Duodenal mucosa (tissue), 2 donors: ENCODE measurements around the gene MAP3K3.
A peak's percentile ranks its signal among the peaks of the same experiment; 100 is the strongest.

Experiments
- H3K27ac ChIP-seq: one replicate; pipeline ENCODE4 v1.7.0; 2013; ENCODE audit warnings: low read depth, low read length
- H3K27me3 ChIP-seq, 2 donors: one replicate each; pipeline ENCODE4 v1.7.0; 2013; ENCODE audit warnings: low read length in 2 of 2, control low read depth in 1 of 2; ENCODE audit not compliant: insufficient read depth in 2 of 2, control insufficient read depth in 1 of 2
- H3K36me3 ChIP-seq, 2 donors: one replicate each; pipeline ENCODE4 v1.7.0; 2013; ENCODE audit warnings: low read length in 2 of 2, control low read depth in 1 of 2; ENCODE audit not compliant: insufficient read depth in 2 of 2, control insufficient read depth in 1 of 2
- H3K4me1 ChIP-seq, 2 donors: one replicate each; pipeline ENCODE4 v1.7.0; 2013; ENCODE audit warnings: low read length in 2 of 2, control low read depth in 1 of 2; ENCODE audit not compliant: insufficient read depth in 2 of 2, control insufficient read depth in 1 of 2
- H3K4me3 ChIP-seq, 2 donors: one replicate each; pipeline ENCODE4 v1.7.0; 2013; ENCODE audit warnings: low read length in 2 of 2, low read depth in 1 of 2
- H3K9ac ChIP-seq, 2 donors: one replicate each; pipeline ENCODE4 v1.7.0; 2013; ENCODE audit warnings: low read length in 2 of 2, low read depth in 1 of 2
- H3K9me3 ChIP-seq, 2 donors: one replicate each; pipeline ENCODE4 v1.7.0; 2013; ENCODE audit warnings: low read length in 2 of 2, control low read depth in 1 of 2; ENCODE audit not compliant: control insufficient read depth in 1 of 2

MAP3K3 gene

GRCh38 chr17:63622574-63623390 lies 565 bp downstream of the MAP3K3 start:
- H3K9me3 ChIP-seq: no peaks in the 10 kb centered on the region
- H3K4me3 ChIP-seq: peak overlapping the region; percentile 83 to 86
- H3K9ac ChIP-seq: peak overlapping the region; percentile 49 to 79
- H3K27ac ChIP-seq: peak overlapping the region; percentile 63
- peaks cover 18 to 32% of the 10 kb centered on the region in 2 donors for H3K4me1 ChIP-seq
- H3K27me3 ChIP-seq: no peaks in the 10 kb centered on the region
- H3K36me3 ChIP-seq: no peaks in the 10 kb centered on the region

GRCh38 chr17:63623786-63624530 lies 1.7 kb downstream of the MAP3K3 start:
- H3K9ac ChIP-seq: peak overlapping the region; percentile 9 to 79
- H3K4me3 ChIP-seq: peak overlapping the region; percentile 83 to 86
- H3K27ac ChIP-seq: no peak overlapping the region
- H3K27me3 ChIP-seq: no peaks in the 10 kb centered on the region
- H3K36me3 ChIP-seq: no peaks in the 10 kb centered on the region
- H3K9me3 ChIP-seq: no peaks in the 10 kb centered on the region
- H3K4me1 ChIP-seq: peaks cover 18 to 32% of the 10 kb centered on the region in 2 donors

GRCh38 chr17:63624531-63624880 lies 2.3 kb downstream of the MAP3K3 start:
- Histone ChIP-seq H3K9me3 (no peaks in the 10 kb centered on the region), H3K9ac (no peak overlapping the region)

GRCh38 chr17:63626551-63627180 lies 4.4 kb downstream of the MAP3K3 start:
- Histone ChIP-seq H3K4me1 (peaks cover 18 to 45% of the 10 kb centered on the region in 2 donors), H3K9ac (peak overlapping the region in 1 of 2 donors; percentile 38), H3K9me3 (no peaks in the 10 kb centered on the region), H3K27me3 (no peaks in the 10 kb centered on the region), H3K36me3 (no peaks in the 10 kb centered on the region), H3K4me3 (no peak overlapping the region), H3K27ac (no peak overlapping the region)

More at GRCh38 chr17:63624531-63624880, 2.3 kb downstream of the MAP3K3 start:
- Histone ChIP-seq H3K4me3 (no peak overlapping the region), H3K4me1 (peaks cover 18 to 33% of the 10 kb centered on the region in 2 donors), H3K36me3 (no peaks in the 10 kb centered on the region), H3K27ac (no peak overlapping the region), H3K27me3 (no peaks in the 10 kb centered on the region)

GRCh38 chr17:63629627-63630026 lies 7.4 kb downstream of the MAP3K3 start:
- peaks cover 9 to 21% of the 10 kb centered on the region in 2 donors for H3K36me3 ChIP-seq
- H3K9me3 ChIP-seq: no peaks in the 10 kb centered on the region
- no peak overlapping the region for H3K9ac ChIP-seq
- H3K27ac ChIP-seq: no peak overlapping the region
- H3K4me1 ChIP-seq: peaks cover 8 to 33% of the 10 kb centered on the region in 2 donors
- H3K4me3 ChIP-seq: no peak overlapping the region
- no peaks in the 10 kb centered on the region for H3K27me3 ChIP-seq

GRCh38 chr17:63631062-63631461 lies 8.8 kb downstream of the MAP3K3 start:
- H3K4me3 ChIP-seq: no peak overlapping the region
- peaks cover 8 to 28% of the 10 kb centered on the region in 2 donors for H3K4me1 ChIP-seq
- H3K27me3 ChIP-seq: no peaks in the 10 kb centered on the region
- H3K9ac ChIP-seq: no peak overlapping the region
- H3K9me3 ChIP-seq: no peaks in the 10 kb centered on the region
- H3K27ac ChIP-seq: no peak overlapping the region
- H3K36me3 ChIP-seq: peaks cover 14 to 30% of the 10 kb centered on the region in 2 donors

GRCh38 chr17:63631626-63632025 lies 9.4 kb downstream of the MAP3K3 start:
- H3K36me3 ChIP-seq: peaks cover 19 to 35% of the 10 kb centered on the region in 2 donors
- no peaks in the 10 kb centered on the region for H3K27me3 ChIP-seq
- H3K27ac ChIP-seq: no peak overlapping the region
- peaks cover 6 to 22% of the 10 kb centered on the region in 2 donors for H3K4me1 ChIP-seq
- H3K4me3 ChIP-seq: no peak overlapping the region
- H3K9me3 ChIP-seq: no peaks in the 10 kb centered on the region
- no peak overlapping the region for H3K9ac ChIP-seq

GRCh38 chr17:63633742-63634141 lies 11.5 kb downstream of the MAP3K3 start:
- Histone ChIP-seq H3K9me3 (no peaks in the 10 kb centered on the region), H3K4me3 (no peak overlapping the region), H3K4me1 (peaks cover 0 to 15% of the 10 kb centered on the region in 2 donors), H3K36me3 (peaks cover 24 to 44% of the 10 kb centered on the region in 2 donors), H3K27ac (no peak overlapping the region), H3K9ac (no peak overlapping the region), H3K27me3 (no peaks in the 10 kb centered on the region)

- Histone ChIP-seq H3K4me3 (no peak overlapping the region), H3K27ac (no peak overlapping the region), H3K9ac (no peak overlapping the region), H3K9me3 (no peaks in the 10 kb centered on the region), H3K27me3 (no peaks in the 10 kb centered on the region), H3K36me3 (peaks cover 24 to 44% of the 10 kb centered on the region in 2 donors), H3K4me1 (peaks cover 0 to 15% of the 10 kb centered on the region in 2 donors)
Measured at GRCh38 chr17:63634163-63634562, 11.9 kb downstream of the MAP3K3 start.

GRCh38 chr17:63634816-63635215 lies 12.6 kb downstream of the MAP3K3 start:
- H3K4me3 ChIP-seq: no peak overlapping the region
- no peaks in the 10 kb centered on the region for H3K9me3 ChIP-seq
- no peak overlapping the region for H3K27ac ChIP-seq
- H3K4me1 ChIP-seq: peaks cover 0 to 11% of the 10 kb centered on the region in 2 donors
- H3K9ac ChIP-seq: no peak overlapping the region
- H3K27me3 ChIP-seq: no peaks in the 10 kb centered on the region
- peaks cover 24 to 44% of the 10 kb centered on the region in 2 donors for H3K36me3 ChIP-seq
